HG02840 (cell line): ENCODE data around the gene CHIC1.

Experiments used
- ATAC-seq: cut with Tn5 transposase; IDR thresholded peaks from one replicate; pipeline ENCODE4 v1.9.1; 2021; ENCODE audit warnings: mild to moderate bottlenecking, moderate library complexity, moderate number of reproducible peaks; ENCODE audit not compliant: unreplicated experiment, low FRiP score

Gene CHIC1

GRCh38 chrX:73728602-73729001 lies 165.6 kb downstream of the CHIC1 start:
- no peak for ATAC-seq
